Measurements from ENCODE around the gene SSC5D. TPM values are rescaled to one million over a fixed set of nuclear protein-coding genes. Genes with fewer than 3 reads are reported as not detected.

Gene SSC5D
- total and polyA plus RNA-seq, 10 of the 15 experiments (the other 5 are each of a cell fraction or from before 2014, with no cell fraction given) = 0.03 to 0.13 (median 0.05) TPM; not detected in 4

GRCh38 chr19:55486971-55487923, 989 bp upstream of the SSC5D start:
- H3K79me2 ChIP-seq (ENCODE audit: control insufficient read depth, insufficient read depth, low read length) = no peaks in the 10 kb centered on the region; the same call in 1 of the 2 replicates
- ATAC-seq = peak; percentile 17
- no peak overlapping the region for H2AFZ ChIP-seq (ENCODE audit: control insufficient read depth, low read depth, low read length)
- BruUV-seq (replicated peaks) = TSS peak; percentile 66
- no peak overlapping the region for H3K4me2 ChIP-seq (ENCODE audit: control insufficient read depth, insufficient read depth)
- FAIRE-seq = no peak
- TF ChIP-seq ATF7 (IDR thresholded peaks at IDR 0.05; ENCODE audit: low read depth) (0 out of 2 replicates have a peak, but pooled peaks have one; percentile 15), MYC (IDR thresholded peaks at IDR 0.05; ENCODE audit: insufficient read depth, insufficient read length, insufficient replicate concordance, low read length, severe bottlenecking) (no peak)
- in situ Hi-C loops (cut with MboI) = no loop called here
- ChIA-PET POLR2A (interaction anchor here (0.5 to 1.6 kb wide), 3 partner anchors 10 to 137 kb away, joined by 3 to 8 read pairs (median 4); partner anchors contain the start of gene ZNF628), CTCF (interaction anchor here (3.4 kb wide), 1 partner anchor 17 kb away, joined by 22 read pairs; no protein-coding TSS in a partner anchor), SMC1A (ENCODE audit: uncharacterized antibody, unreplicated experiment) (interaction anchor here (1.2 to 1.8 kb wide), 4 partner anchors 10 to 17 kb away, joined by 3 to 6 read pairs (median 4); no protein-coding TSS in a partner anchor), RAD21 (ENCODE audit: unreplicated experiment) (no interaction called here)
- peaks cover 6% of the 10 kb centered on the region for H3K4me1 ChIP-seq (ENCODE audit: control insufficient read depth, insufficient read depth, low read length)
- no peaks in the 10 kb centered on the region for H4K20me1 ChIP-seq (ENCODE audit: control insufficient read depth, insufficient read depth)
- DNase-seq (ENCODE audit: low read depth, low spot score) = no peak
- H3K27me3 ChIP-seq (replicated peaks in 1 of 2; ENCODE audit: control insufficient read depth in 2 of 2, insufficient read depth in 2 of 2, low read length in 1 of 2) = no peaks in the 10 kb centered on the region; a peak in 1 of 4 replicates
- peaks cover 0 to 6% of the 10 kb centered on the region in 2 experiments; a peak in 2 of 4 replicates for H3K36me3 ChIP-seq (ENCODE audit: control insufficient read depth in 2 of 2, insufficient read depth in 2 of 2, low read length in 1 of 2)
- no peak overlapping the region for H3K4me3 ChIP-seq
- intact Hi-C loops (cut with micrococcal nuclease; ENCODE audit: unreplicated experiment) = no loop called here
- WGBS (ENCODE audit: insufficient coverage, insufficient replicate concordance, low lambda C conversion rate, missing lambda C conversion rate) = 51% methylated on average over 27 of the region's 27 CpGs
- no peak overlapping the region for H3K9ac ChIP-seq (ENCODE audit: control insufficient read depth, insufficient read depth, low read length)
- H3K9me3 ChIP-seq (replicated peaks; ENCODE audit: control insufficient read depth, insufficient read depth, low read length) = no peaks in the 10 kb centered on the region
- H3K27ac ChIP-seq (ENCODE audit: control insufficient read depth, insufficient read depth) = no peak overlapping the region

- no peak for DNase-seq (ENCODE audit: low read depth, low spot score)
- intact Hi-C loops (cut with micrococcal nuclease; ENCODE audit: unreplicated experiment) = no loop called here
- Histone ChIP-seq H3K9ac (ENCODE audit: control insufficient read depth, insufficient read depth, low read length) (no peak overlapping the region), H3K27ac (ENCODE audit: control insufficient read depth, insufficient read depth) (no peak overlapping the region), H3K4me1 (ENCODE audit: control insufficient read depth, insufficient read depth, low read length) (peaks cover 4% of the 10 kb centered on the region), H4K20me1 (ENCODE audit: control insufficient read depth, insufficient read depth) (no peaks in the 10 kb centered on the region), H3K79me2 (ENCODE audit: control insufficient read depth, insufficient read depth, low read length) (no peaks in the 10 kb centered on the region; the same call in 1 of the 2 replicates), H3K4me2 (ENCODE audit: control insufficient read depth, insufficient read depth) (no peak overlapping the region), H3K4me3 (no peak overlapping the region), H3K36me3 (ENCODE audit: control insufficient read depth in 2 of 2, insufficient read depth in 2 of 2, low read length in 1 of 2) (no peaks in the 10 kb centered on the region), H2AFZ (ENCODE audit: control insufficient read depth, low read depth, low read length) (no peak overlapping the region), H3K27me3 (replicated peaks in 1 of 2; ENCODE audit: control insufficient read depth in 2 of 2, insufficient read depth in 2 of 2, low read length in 1 of 2) (no peaks in the 10 kb centered on the region; a peak in 1 of 4 replicates), H3K9me3 (replicated peaks; ENCODE audit: control insufficient read depth, insufficient read depth, low read length) (no peaks in the 10 kb centered on the region)
- in situ Hi-C loops (cut with MboI) = no loop called here
- ChIA-PET RAD21 (ENCODE audit: unreplicated experiment) (no interaction called here), SMC1A (ENCODE audit: uncharacterized antibody, unreplicated experiment) (no interaction called here), CTCF (interaction anchor here (3.4 kb wide), 1 partner anchor 15 kb away, joined by 22 read pairs; no protein-coding TSS in a partner anchor), POLR2A (interaction anchor here (0.5 to 0.6 kb wide), 2 partner anchors 80 to 274 kb away, joined by 3 to 5 read pairs; no protein-coding TSS in a partner anchor)
- 73% methylated on average over 26 of the region's 36 CpGs for WGBS (ENCODE audit: insufficient coverage, insufficient replicate concordance, low lambda C conversion rate, missing lambda C conversion rate)
- FAIRE-seq = no peak
- BruUV-seq (replicated peaks) = no TSS peak
- no peak for ATAC-seq
- no peak for TF ChIP-seq MTA2 (IDR thresholded peaks at IDR 0.05; ENCODE audit: low read depth)
- no peak for TF ChIP-seq STAT3 (IDR thresholded peaks at IDR 0.05; ENCODE audit: low read depth, low read length)
- TF ChIP-seq MEF2A (IDR thresholded peaks at IDR 0.05; ENCODE audit: insufficient read depth, low read depth, low read length) = no peak
- no peak for TF ChIP-seq ZNF217 (IDR thresholded peaks at IDR 0.05)
- TF ChIP-seq CBFB (IDR thresholded peaks at IDR 0.05; ENCODE audit: low read depth) = no peak
- TF ChIP-seq ZNF622 (IDR thresholded peaks at IDR 0.05) = no peak
- no peak for TF ChIP-seq IRF3 (IDR thresholded peaks at IDR 0.05)
- TF ChIP-seq TCF12 (IDR thresholded peaks at IDR 0.05; ENCODE audit: low read depth, low read length) = no peak
- TF ChIP-seq IRF5 (IDR thresholded peaks at IDR 0.05; ENCODE audit: borderline replicate concordance) = no peak
- TF ChIP-seq FOS (IDR thresholded peaks at IDR 0.05; ENCODE audit: borderline replicate concordance, extremely low read depth, insufficient read length) = no peak
- no peak for TF ChIP-seq SREBF2 (IDR thresholded peaks at IDR 0.05; ENCODE audit: low read length)
Measured at GRCh38 chr19:55488986-55489710, 912 bp downstream of the SSC5D start.

Data from GM12878 (cell line).